Stomach (tissue), 9 donors: Measurements from ENCODE around the gene TBC1D7. TPM values are rescaled to one million over a fixed set of nuclear protein-coding genes. Genes with fewer than 3 reads are reported as not detected.

Experiments
- DNase-seq, 2 donors: peaks; one replicate each; pipeline versions ENCODE4 v3.0.0 to v3.0.0-alpha.2; 2013 to 2019
- H3K27ac ChIP-seq, 5 donors: fragments of 200-600 bp in 4 of 5; sonication (generic) in 4 of 5; one replicate each; pipeline ENCODE4 v1.5.1; 2013 to 2019; ENCODE audit warnings: mild to moderate bottlenecking in 1 of 5, moderate library complexity in 1 of 5
- H3K27me3 ChIP-seq, 3 donors: fragments of 200-600 bp; sonication (generic); one replicate each; pipeline ENCODE4 v1.5.1; 2017 to 2019; ENCODE audit warnings: mixed run types in 1 of 3
- H3K36me3 ChIP-seq, 4 donors: fragments of 200-600 bp; sonication (generic); 1 replicate in 3 of 4; 2 replicates in 1 of 4; pipeline ENCODE4 v1.5.1; 2016 to 2019
- H3K4me1 ChIP-seq, 4 donors: fragments of 200-600 bp; sonication (generic); one replicate each; pipeline ENCODE4 v1.5.1; 2016 to 2019
- H3K4me3 ChIP-seq, 4 donors: fragments of 200-600 bp; sonication (generic) in 3 of 4; one replicate each; pipeline ENCODE4 v1.5.1; 2016 to 2019; ENCODE audit warnings: mild to moderate bottlenecking in 1 of 4
- H3K9me3 ChIP-seq, 4 donors: fragments of 200-600 bp; sonication (generic); one replicate each; pipeline ENCODE4 v1.5.1; 2016 to 2019
- EP300 ChIP-seq: sonication (generic); formaldehyde crosslinking; IDR thresholded peaks from one replicate; pipeline ENCODE4 v1.6.1; 2017; ENCODE audit warnings: antibody characterized with exemption
- POLR2A ChIP-seq, 4 donors: fragments of 450-650 bp; IDR thresholded peaks; one replicate each; pipeline ENCODE4 v1.6.1; 2016; ENCODE audit warnings: antibody characterized with exemption in 4 of 4, control low read depth in 2 of 4, mild to moderate bottlenecking in 1 of 4, moderate library complexity in 1 of 4
- POLR2AphosphoS5 ChIP-seq, 3 donors: sonication (generic); formaldehyde crosslinking; IDR thresholded peaks; one replicate each; pipeline ENCODE4 v1.6.1; 2016; ENCODE audit warnings: antibody characterized with exemption in 3 of 3
- WGBS, 5 donors: extraction: QIAGEN DNeasy Blood & Tissue Kit in 3 of 5; methylation state at CpG; one replicate each; pipeline versions ENCODE4 v1.1.5 to v1.1.7; 2013 to 2018; 5-methylcytosine and 5-hydroxymethylcytosine counted together
- intact Hi-C: fragments of 100-400 bp; cut with DNase I; formaldehyde crosslinking; loops from one replicate; pipeline ENCODE4 v1.15.1; 2023; ENCODE audit warnings: low total_unique reads
- polyA plus RNA-seq, 3 donors: library from polyadenylated mRNA; stranded (reverse); fragments of 200-250 nt; gene quantifications; one replicate each; pipeline ENCODE4 v1.2.3, GENCODE V29; 2013
- total RNA-seq, 5 donors: library from RNA; depleted of rRNA; stranded (reverse); fragments of >200 nt; gene quantifications; one replicate each; pipeline versions ENCODE4 v1.1.0 to v1.2.3, GENCODE V29; 2014 to 2016
- TF ChIP-seq, protein P1 (sequence below), 7 experiments: fragments of 450-650 bp in 4 of 7; fragments of 200-600 bp in 3 of 7; sonication (generic) in 3 of 7; IDR thresholded peaks; one replicate each; pipeline ENCODE4 v1.5.1; 2016 to 2019; ENCODE audit warnings: antibody characterized with exemption in 7 of 7, control low read depth in 2 of 7, mild to moderate bottlenecking in 1 of 7
- donor health status: healthy with polysubstance abuse.
- donor health status: Bipolar disorder and iron deficiency.
- donor health status: healthy.

Gene TBC1D7
- total and polyA plus RNA-seq, 8 donors, result 2.7 to 20.4 (median 9.6) TPM; not detected in 1

DNA sequence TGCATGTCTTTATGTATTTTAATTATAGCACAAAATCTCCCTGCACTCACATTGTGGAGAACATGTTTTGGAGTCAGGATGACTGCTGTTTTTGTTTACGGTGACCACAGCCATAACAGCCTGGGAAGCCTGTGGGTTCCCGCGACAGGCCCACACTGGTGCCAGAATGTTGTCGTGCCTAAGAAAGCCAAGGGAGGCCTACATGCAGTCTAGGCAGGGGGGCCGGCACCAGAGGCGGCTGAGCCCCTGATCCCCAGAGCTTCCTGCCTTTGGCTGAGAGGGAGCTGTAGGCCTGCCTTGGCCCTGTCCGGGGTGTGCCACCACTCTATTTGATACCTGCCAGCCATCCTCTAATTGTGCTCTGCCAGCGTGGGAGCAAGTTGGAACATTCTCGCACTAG, 46.7 kb downstream of the TBC1D7 start:
- Histone ChIP-seq H3K27ac (no peak overlapping the region), H3K4me3 (no peak overlapping the region), H3K27me3 (no peaks in the 10 kb centered on the region), H3K4me1 (no peaks in the 10 kb centered on the region), H3K36me3 (peaks cover 5 to 83% (median 39%) of the 10 kb centered on the region in 4 donors), H3K9me3 (peaks cover 0 to 2% (median under 1%) of the 10 kb centered on the region in 4 donors)
- intact Hi-C loops, result no loop called here
- WGBS, 5 donors, result 84 to 96% (median 89%) methylated on average over 9 of the region's 9 CpGs
- DNase-seq, result no peak
- TF ChIP-seq POLR2A (IDR thresholded peaks at IDR 0.05), result no peak
- TF ChIP-seq, protein P1, sequence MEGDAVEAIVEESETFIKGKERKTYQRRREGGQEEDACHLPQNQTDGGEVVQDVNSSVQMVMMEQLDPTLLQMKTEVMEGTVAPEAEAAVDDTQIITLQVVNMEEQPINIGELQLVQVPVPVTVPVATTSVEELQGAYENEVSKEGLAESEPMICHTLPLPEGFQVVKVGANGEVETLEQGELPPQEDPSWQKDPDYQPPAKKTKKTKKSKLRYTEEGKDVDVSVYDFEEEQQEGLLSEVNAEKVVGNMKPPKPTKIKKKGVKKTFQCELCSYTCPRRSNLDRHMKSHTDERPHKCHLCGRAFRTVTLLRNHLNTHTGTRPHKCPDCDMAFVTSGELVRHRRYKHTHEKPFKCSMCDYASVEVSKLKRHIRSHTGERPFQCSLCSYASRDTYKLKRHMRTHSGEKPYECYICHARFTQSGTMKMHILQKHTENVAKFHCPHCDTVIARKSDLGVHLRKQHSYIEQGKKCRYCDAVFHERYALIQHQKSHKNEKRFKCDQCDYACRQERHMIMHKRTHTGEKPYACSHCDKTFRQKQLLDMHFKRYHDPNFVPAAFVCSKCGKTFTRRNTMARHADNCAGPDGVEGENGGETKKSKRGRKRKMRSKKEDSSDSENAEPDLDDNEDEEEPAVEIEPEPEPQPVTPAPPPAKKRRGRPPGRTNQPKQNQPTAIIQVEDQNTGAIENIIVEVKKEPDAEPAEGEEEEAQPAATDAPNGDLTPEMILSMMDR (IDR thresholded peaks at IDR 0.05), result no peak
- no peak for TF ChIP-seq POLR2AphosphoS5 (IDR thresholded peaks at IDR 0.05)
- TF ChIP-seq EP300, result no peak

DNA sequence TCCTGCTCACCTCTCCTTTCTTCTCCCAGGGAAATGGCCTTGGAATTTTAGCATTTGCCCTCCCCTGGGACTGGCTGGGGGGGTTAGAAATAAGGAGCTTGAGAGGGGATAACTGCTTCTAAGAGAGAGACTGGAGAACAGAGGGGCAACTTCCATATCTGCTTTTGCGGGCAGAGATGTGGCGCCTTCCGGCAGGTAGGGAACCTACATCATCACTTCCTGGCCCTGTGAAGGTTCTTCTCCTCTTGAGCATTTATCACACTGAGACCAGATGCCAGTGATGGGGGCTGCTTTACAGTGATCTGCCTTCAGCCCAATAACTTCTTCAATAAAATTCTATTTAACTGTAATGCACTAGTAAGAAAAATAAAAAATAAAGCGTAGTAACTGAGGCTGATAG, 48.1 kb downstream of the TBC1D7 start:
- no peak overlapping the region for H3K4me3 ChIP-seq
- H3K4me1 ChIP-seq, result no peaks in the 10 kb centered on the region
- no peaks in the 10 kb centered on the region for H3K27me3 ChIP-seq
- no peak overlapping the region for H3K27ac ChIP-seq
- no peaks in the 10 kb centered on the region for H3K9me3 ChIP-seq
- TF ChIP-seq POLR2AphosphoS5 (IDR thresholded peaks at IDR 0.05), result no peak
- TF ChIP-seq POLR2A (IDR thresholded peaks at IDR 0.05), result no peak
- TF ChIP-seq EP300, result no peak
- TF ChIP-seq, protein P1 (IDR thresholded peaks at IDR 0.05), result no peak
- WGBS, 5 donors, result 61 to 76% (median 70%) methylated on average over 4 of the region's 4 CpGs
- intact Hi-C loops, result no loop called here
- peaks cover 4 to 69% (median 31%) of the 10 kb centered on the region in 4 donors for H3K36me3 ChIP-seq
- DNase-seq, result no peak

DNA sequence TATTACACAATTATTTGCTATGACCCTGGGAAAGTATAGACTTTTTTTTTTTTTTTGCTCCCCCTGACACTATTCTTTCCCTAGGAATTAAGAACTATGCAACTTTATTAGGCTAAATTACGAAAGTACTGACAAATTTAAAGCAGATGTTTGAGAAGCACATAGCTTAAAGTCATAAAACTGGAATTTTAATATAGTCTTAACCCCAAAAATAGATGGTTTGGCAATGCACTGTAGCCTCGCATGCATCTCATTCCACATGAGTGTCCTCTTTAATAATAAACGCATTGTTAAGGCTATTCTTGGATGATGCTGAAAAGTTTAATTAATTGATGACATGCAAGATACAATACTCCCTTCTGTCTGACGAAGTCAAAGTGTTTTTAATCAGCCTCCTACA, 49.3 kb downstream of the TBC1D7 start:
- DNase-seq, result peak in 1 of 2 donors; percentile 28
- no peak overlapping the region for H3K4me3 ChIP-seq
- H3K27me3 ChIP-seq, result no peaks in the 10 kb centered on the region
- no peaks in the 10 kb centered on the region for H3K9me3 ChIP-seq
- WGBS, 5 donors, result 64 to 82% (median 67%) methylated on average over 4 of the region's 4 CpGs
- no peak overlapping the region for H3K27ac ChIP-seq
- TF ChIP-seq POLR2AphosphoS5 (IDR thresholded peaks at IDR 0.05) (no peak), EP300 (no peak), POLR2A (IDR thresholded peaks at IDR 0.05) (no peak)
- TF ChIP-seq, protein P1 (IDR thresholded peaks at IDR 0.05), result no peak
- H3K4me1 ChIP-seq, result peaks cover 0 to 5% (median 0%) of the 10 kb centered on the region in 4 donors
- peaks cover 4 to 59% (median 25%) of the 10 kb centered on the region in 4 donors for H3K36me3 ChIP-seq
- intact Hi-C loops, result no loop called here

DNA sequence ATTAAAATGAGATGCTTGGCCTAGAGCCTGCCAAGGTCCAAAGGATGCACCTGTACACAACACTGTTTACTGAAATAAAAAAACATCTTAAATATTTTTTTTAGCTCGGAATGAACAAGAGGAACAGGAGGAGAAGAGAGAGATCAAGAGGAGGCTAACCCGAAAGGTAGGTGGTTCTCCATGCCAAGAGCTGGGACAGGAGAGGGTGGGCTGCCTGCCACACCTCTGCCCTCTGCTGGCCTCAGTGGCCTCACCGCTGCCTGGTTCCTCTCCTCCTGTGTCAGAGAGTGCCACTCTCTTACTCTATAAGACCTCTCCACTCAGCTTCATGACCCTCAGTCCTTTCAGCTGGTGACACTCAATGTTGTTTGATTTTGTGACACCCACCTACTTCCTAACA, 50.2 kb downstream of the TBC1D7 start:
- Histone ChIP-seq H3K27me3 (no peaks in the 10 kb centered on the region), H3K36me3 (peaks cover 0 to 56% (median 21%) of the 10 kb centered on the region in 4 donors), H3K4me3 (no peak overlapping the region), H3K27ac (no peak overlapping the region), H3K9me3 (no peaks in the 10 kb centered on the region), H3K4me1 (peaks cover 0 to 13% (median 2%) of the 10 kb centered on the region in 4 donors)
- DNase-seq, result peak in 1 of 2 donors; percentile 28
- no peak for TF ChIP-seq POLR2A (IDR thresholded peaks at IDR 0.05)
- no peak for TF ChIP-seq EP300
- intact Hi-C loops, result no loop called here
- 69 to 85% (median 74%) methylated on average over 3 of the region's 3 CpGs for WGBS, 5 donors

DNA sequence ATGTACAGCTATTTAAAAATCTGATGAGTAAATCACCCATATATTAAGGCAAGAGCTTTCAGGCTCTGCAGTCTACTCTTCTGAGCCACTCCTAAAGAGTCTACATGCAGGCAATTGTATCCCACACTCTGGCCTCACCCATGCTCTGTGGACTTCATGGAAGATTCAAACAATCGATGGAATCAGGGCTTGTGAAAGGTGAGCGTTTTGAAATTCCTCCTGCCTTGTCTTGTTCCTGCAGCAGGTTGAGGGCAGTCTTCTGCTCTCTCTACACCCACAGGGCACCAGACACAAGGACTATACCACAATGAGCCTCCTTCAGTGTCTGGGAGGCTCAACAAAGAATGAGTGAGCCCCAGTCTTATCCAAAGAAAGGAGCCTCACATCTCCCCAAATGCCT, 51.1 kb downstream of the TBC1D7 start:
- intact Hi-C loops, result no loop called here

More for the DNA sequence above, 51.1 kb downstream of the TBC1D7 start:
- Histone ChIP-seq H3K4me3 (no peak overlapping the region), H3K27me3 (no peaks in the 10 kb centered on the region), H3K9me3 (no peaks in the 10 kb centered on the region), H3K27ac (no peak overlapping the region), H3K4me1 (peaks cover 0 to 14% (median 2%) of the 10 kb centered on the region in 4 donors), H3K36me3 (peaks cover 0 to 59% (median 20%) of the 10 kb centered on the region in 4 donors)
- WGBS, 5 donors, result 85 to 97% (median 92%) methylated on average over 2 of the region's 2 CpGs
- TF ChIP-seq, protein P1 (IDR thresholded peaks at IDR 0.05), result no peak
- TF ChIP-seq POLR2AphosphoS5 (IDR thresholded peaks at IDR 0.05), result no peak
- no peak for TF ChIP-seq POLR2A (IDR thresholded peaks at IDR 0.05)
- no peak for TF ChIP-seq EP300
- no peak for DNase-seq
